ENCODE measurements around the gene CAPG.
"Not testable (repeated sequence)": the region's sequence is repeated elsewhere in the genome, so short reads cannot be mapped to it uniquely, and the experiment has no call there.

Gene CAPG

GRCh38 chr2:85385746-85386145 is 24.4 kb downstream of the CAPG start:
- Histone ChIP-seq H3K4me3 (ENCODE audit: low read length) (no peak overlapping the region), H3K36me3 (ENCODE audit: control insufficient read depth, low read depth, low read length) (no peaks in the 10 kb centered on the region), H3K4me1 (ENCODE audit: control insufficient read depth, low read depth, low read length) (peaks cover 8% of the 10 kb centered on the region), H3K9me3 (ENCODE audit: control insufficient read depth, low read depth, low read length) (no peaks in the 10 kb centered on the region), H3K9ac (ENCODE audit: low read length) (no peak overlapping the region), H3K27ac (ENCODE audit: low read length) (no peak overlapping the region), H3K27me3 (ENCODE audit: control insufficient read depth, insufficient read depth, low read length) (no peaks in the 10 kb centered on the region)

DNA sequence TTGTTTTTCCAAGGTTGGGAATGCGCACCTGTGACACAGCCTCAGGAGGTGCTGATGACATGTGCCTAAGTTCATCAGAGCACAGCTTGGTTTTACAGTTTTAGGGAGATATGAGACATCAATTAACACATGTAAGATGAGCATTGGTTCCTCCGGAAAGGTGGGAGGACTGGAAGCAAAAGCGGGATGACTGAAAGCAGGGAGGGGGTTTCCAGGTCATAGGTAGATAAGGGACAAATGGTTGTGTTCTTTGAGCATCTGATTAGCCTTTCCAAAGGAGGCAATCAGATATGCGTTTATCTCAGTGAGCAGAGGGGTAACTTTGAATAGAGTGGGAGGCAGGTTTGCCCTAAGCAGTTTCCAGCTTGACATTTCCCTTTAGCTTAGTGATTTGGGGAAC is 26.3 kb downstream of the CAPG start:
- no peaks in the 10 kb centered on the region for H3K36me3 ChIP-seq (ENCODE audit: control insufficient read depth, low read depth, low read length)
- peaks cover 8% of the 10 kb centered on the region for H3K4me1 ChIP-seq (ENCODE audit: control insufficient read depth, low read depth, low read length)
- no peak overlapping the region for H3K4me3 ChIP-seq (ENCODE audit: low read length)
- no peaks in the 10 kb centered on the region for H3K27me3 ChIP-seq (ENCODE audit: control insufficient read depth, insufficient read depth, low read length)
- no peak overlapping the region for H3K9ac ChIP-seq (ENCODE audit: low read length)
- no peaks in the 10 kb centered on the region for H3K9me3 ChIP-seq (ENCODE audit: control insufficient read depth, low read depth, low read length)
- no peak overlapping the region for H3K27ac ChIP-seq (ENCODE audit: low read length)

DNA sequence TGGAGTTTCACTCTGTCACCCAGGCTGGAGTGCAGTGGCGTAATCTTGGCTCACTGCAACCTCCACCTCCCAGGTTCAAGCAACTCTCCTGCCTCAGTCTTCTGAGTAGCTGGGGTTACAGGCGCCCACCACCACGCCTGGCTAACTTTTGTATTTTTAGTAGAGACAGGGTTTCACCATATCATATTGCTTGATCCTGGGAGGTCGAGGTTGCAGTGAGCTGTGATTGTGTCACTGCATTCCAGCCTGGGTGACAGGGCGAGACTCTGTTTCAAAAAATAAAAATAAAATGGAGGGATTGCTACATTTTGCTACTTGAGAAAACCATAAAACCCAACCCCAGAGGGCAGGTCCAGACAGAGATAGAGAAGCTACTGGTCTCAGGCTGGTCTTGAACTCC is 27.0 kb downstream of the CAPG start:
- not testable (repeated sequence) for H3K36me3 ChIP-seq (ENCODE audit: control insufficient read depth, low read depth, low read length); H3K9ac ChIP-seq (ENCODE audit: low read length); H3K4me3 ChIP-seq (ENCODE audit: low read length); H3K27ac ChIP-seq (ENCODE audit: low read length); H3K27me3 ChIP-seq (ENCODE audit: control insufficient read depth, insufficient read depth, low read length); H3K4me1 ChIP-seq (ENCODE audit: control insufficient read depth, low read depth, low read length); H3K9me3 ChIP-seq (ENCODE audit: control insufficient read depth, low read depth, low read length)

DNA sequence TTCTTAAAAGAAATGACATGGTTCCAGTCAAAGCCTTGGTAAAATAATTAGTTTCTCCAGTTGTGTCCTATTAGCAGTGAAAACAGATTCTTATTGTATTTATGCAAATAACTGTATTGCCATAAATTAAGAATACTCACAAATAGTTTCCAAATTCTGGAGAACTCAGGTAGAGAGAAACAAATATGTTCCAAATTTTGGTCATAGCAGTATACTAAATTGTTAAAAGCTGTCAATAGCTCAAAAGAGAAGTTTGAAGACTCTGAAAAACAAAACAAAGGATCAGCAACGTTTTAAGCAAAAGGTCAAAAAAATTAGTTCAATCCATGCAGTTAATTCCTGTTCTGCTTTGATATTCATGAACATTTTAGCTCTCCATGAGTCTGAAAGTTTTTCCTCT is 30.1 kb downstream of the CAPG start:
- H3K9me3 ChIP-seq (ENCODE audit: control insufficient read depth, low read depth, low read length) = no peaks in the 10 kb centered on the region
- peaks cover 3% of the 10 kb centered on the region for H3K36me3 ChIP-seq (ENCODE audit: control insufficient read depth, low read depth, low read length)

GRCh38 chr2:85378257-85378656 is 31.9 kb downstream of the CAPG start:
- Histone ChIP-seq H3K36me3 (ENCODE audit: control insufficient read depth, low read depth, low read length) (peaks cover 3% of the 10 kb centered on the region), H3K27ac (ENCODE audit: low read length) (no peak overlapping the region), H3K9ac (ENCODE audit: low read length) (no peak overlapping the region), H3K4me1 (ENCODE audit: control insufficient read depth, low read depth, low read length) (no peaks in the 10 kb centered on the region), H3K9me3 (ENCODE audit: control insufficient read depth, low read depth, low read length) (no peaks in the 10 kb centered on the region), H3K27me3 (ENCODE audit: control insufficient read depth, insufficient read depth, low read length) (no peaks in the 10 kb centered on the region), H3K4me3 (ENCODE audit: low read length) (no peak overlapping the region)

More for the DNA sequence above, 30.1 kb downstream of the CAPG start:
- H3K4me1 ChIP-seq (ENCODE audit: control insufficient read depth, low read depth, low read length) = peaks cover 3% of the 10 kb centered on the region
- H3K27me3 ChIP-seq (ENCODE audit: control insufficient read depth, insufficient read depth, low read length) = no peaks in the 10 kb centered on the region
- H3K4me3 ChIP-seq (ENCODE audit: low read length) = no peak overlapping the region
- no peak overlapping the region for H3K9ac ChIP-seq (ENCODE audit: low read length)
- H3K27ac ChIP-seq (ENCODE audit: low read length) = no peak overlapping the region

DNA sequence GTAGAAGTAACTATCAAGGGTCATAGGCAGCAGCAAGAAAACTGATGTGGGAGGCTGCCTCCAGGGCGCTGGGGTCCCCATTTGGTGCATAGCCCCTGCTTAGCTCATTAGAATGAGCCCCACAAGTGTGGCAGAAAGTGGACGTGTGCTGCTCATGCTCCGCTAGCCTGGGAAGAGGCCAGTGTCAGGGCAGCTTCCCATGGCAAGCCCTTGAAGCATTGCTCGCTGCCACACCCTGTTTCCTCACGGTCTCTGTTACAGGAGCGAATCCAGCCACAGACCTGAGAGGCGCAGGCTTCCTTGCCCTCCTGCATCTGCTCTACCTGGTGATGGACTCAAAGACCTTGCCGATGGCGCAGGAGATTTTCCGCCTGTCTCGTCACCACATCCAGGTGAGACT is 33.1 kb downstream of the CAPG start:
- Histone ChIP-seq H3K9me3 (ENCODE audit: control insufficient read depth, low read depth, low read length) (no peaks in the 10 kb centered on the region), H3K27ac (ENCODE audit: low read length) (no peak overlapping the region), H3K4me3 (ENCODE audit: low read length) (no peak overlapping the region), H3K27me3 (ENCODE audit: control insufficient read depth, insufficient read depth, low read length) (no peaks in the 10 kb centered on the region), H3K4me1 (ENCODE audit: control insufficient read depth, low read depth, low read length) (no peaks in the 10 kb centered on the region), H3K36me3 (ENCODE audit: control insufficient read depth, low read depth, low read length) (peaks cover 3% of the 10 kb centered on the region), H3K9ac (ENCODE audit: low read length) (no peak overlapping the region)

DNA sequence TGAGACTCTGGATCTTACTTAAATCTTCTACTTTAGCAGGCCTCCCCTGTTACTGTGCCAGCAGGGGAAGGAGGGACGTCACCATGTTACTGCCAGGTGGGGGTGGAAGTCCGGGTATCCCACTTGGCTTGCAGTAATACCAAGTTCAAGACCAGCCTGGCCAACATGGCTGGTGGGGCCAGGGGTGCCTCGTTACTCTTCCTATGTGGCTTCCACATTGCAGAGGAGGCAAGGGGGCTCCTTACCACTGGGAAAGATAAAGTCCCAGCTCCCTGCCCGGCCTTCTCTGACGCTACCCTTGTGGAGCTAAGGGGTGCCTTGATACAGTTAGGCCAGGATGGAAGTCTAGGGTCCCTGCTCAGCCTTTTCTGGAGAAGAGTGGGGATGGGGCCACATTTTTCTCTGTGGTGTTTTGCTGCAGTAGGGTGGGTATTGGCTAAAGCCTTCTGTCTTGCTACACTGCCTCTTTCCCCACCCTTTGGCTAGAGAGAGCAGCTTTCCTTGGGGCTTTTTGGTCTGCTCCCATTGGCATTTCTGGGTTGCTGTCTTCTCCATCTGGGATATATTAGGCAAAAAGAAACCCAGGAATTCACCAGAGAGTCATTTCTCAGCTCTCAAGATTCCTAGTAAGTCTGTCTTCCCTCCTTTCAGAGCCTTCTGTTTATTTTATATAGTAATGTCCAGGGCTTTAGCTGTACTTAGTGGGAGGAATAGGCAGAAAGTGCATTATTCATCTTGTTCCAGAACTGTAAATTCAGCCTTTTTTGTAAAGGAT is 33.7 kb downstream of the CAPG start:
- Histone ChIP-seq H3K27ac (ENCODE audit: low read length) (no peak overlapping the region), H3K4me1 (ENCODE audit: control insufficient read depth, low read depth, low read length) (no peaks in the 10 kb centered on the region), H3K4me3 (ENCODE audit: low read length) (no peak overlapping the region), H3K9ac (ENCODE audit: low read length) (no peak overlapping the region), H3K36me3 (ENCODE audit: control insufficient read depth, low read depth, low read length) (peaks cover 3% of the 10 kb centered on the region), H3K9me3 (ENCODE audit: control insufficient read depth, low read depth, low read length) (no peaks in the 10 kb centered on the region), H3K27me3 (ENCODE audit: control insufficient read depth, insufficient read depth, low read length) (no peaks in the 10 kb centered on the region)

DNA sequence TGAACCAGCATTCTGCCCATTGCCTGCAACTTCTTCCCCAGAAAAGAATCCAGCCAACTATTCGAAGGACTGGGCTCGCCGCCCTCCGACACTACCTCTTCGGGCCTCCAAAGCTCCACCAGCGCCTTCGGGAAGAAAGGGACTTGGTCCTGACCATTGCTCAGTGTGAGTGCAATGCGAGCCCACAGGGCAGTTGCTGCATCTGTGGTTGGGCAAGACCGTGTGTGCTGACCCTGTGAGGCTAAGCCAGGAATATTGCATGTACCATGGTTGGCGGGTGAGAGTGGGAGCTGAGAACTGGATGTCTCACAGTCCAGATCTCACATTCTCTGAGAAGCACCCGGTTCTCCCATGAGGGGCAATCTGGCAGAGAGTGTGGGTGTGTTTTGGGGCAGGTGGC is 39.1 kb downstream of the CAPG start:
- Histone ChIP-seq H3K4me1 (ENCODE audit: control insufficient read depth, low read depth, low read length) (no peaks in the 10 kb centered on the region), H3K4me3 (ENCODE audit: low read length) (no peak overlapping the region), H3K9ac (ENCODE audit: low read length) (no peak overlapping the region), H3K36me3 (ENCODE audit: control insufficient read depth, low read depth, low read length) (no peaks in the 10 kb centered on the region), H3K27ac (ENCODE audit: low read length) (no peak overlapping the region), H3K9me3 (ENCODE audit: control insufficient read depth, low read depth, low read length) (no peaks in the 10 kb centered on the region), H3K27me3 (ENCODE audit: control insufficient read depth, insufficient read depth, low read length) (no peaks in the 10 kb centered on the region)

- no peaks in the 10 kb centered on the region for H3K27me3 ChIP-seq (ENCODE audit: control insufficient read depth, insufficient read depth, low read length)
- H3K9me3 ChIP-seq (ENCODE audit: control insufficient read depth, low read depth, low read length) = no peaks in the 10 kb centered on the region
- H3K27ac ChIP-seq (ENCODE audit: low read length) = no peak overlapping the region
- no peaks in the 10 kb centered on the region for H3K4me1 ChIP-seq (ENCODE audit: control insufficient read depth, low read depth, low read length)
- H3K4me3 ChIP-seq (ENCODE audit: low read length) = no peak overlapping the region
- no peak overlapping the region for H3K9ac ChIP-seq (ENCODE audit: low read length)
- H3K36me3 ChIP-seq (ENCODE audit: control insufficient read depth, low read depth, low read length) = no peaks in the 10 kb centered on the region
These were observed 40.7 kb downstream of the CAPG start for GRCh38 chr2:85369500-85369899.

DNA sequence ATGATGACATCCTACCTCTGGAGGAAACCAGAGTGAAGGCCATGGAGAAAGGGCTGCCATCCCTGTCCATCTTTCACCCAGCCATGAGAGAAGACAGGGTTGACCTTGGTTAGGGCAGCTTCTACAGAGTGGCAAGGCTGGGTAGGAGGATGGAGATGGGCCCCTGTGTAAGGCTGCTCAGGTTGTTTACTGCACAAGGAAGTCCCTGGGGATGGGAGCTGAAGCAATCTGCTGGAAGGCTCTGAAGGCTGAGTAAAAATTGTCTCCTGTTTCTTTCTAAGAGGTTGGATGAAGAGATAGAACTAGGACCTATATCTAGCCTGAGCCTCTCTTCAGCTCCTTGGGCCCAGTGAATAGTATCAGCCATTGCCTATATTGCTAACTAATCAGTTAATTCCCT is 41.2 kb downstream of the CAPG start:
- H3K36me3 ChIP-seq (ENCODE audit: control insufficient read depth, low read depth, low read length) = no peaks in the 10 kb centered on the region
- H3K27ac ChIP-seq (ENCODE audit: low read length) = no peak overlapping the region
- no peak overlapping the region for H3K9ac ChIP-seq (ENCODE audit: low read length)
- H3K27me3 ChIP-seq (ENCODE audit: control insufficient read depth, insufficient read depth, low read length) = no peaks in the 10 kb centered on the region
- no peak overlapping the region for H3K4me3 ChIP-seq (ENCODE audit: low read length)
- no peaks in the 10 kb centered on the region for H3K9me3 ChIP-seq (ENCODE audit: control insufficient read depth, low read depth, low read length)
- H3K4me1 ChIP-seq (ENCODE audit: control insufficient read depth, low read depth, low read length) = no peaks in the 10 kb centered on the region

GRCh38 chr2:85367180-85367579 is 43.0 kb downstream of the CAPG start:
- Histone ChIP-seq H3K36me3 (ENCODE audit: control insufficient read depth, low read depth, low read length) (no peaks in the 10 kb centered on the region), H3K4me1 (ENCODE audit: control insufficient read depth, low read depth, low read length) (no peaks in the 10 kb centered on the region), H3K9ac (ENCODE audit: low read length) (no peak overlapping the region)

DNA sequence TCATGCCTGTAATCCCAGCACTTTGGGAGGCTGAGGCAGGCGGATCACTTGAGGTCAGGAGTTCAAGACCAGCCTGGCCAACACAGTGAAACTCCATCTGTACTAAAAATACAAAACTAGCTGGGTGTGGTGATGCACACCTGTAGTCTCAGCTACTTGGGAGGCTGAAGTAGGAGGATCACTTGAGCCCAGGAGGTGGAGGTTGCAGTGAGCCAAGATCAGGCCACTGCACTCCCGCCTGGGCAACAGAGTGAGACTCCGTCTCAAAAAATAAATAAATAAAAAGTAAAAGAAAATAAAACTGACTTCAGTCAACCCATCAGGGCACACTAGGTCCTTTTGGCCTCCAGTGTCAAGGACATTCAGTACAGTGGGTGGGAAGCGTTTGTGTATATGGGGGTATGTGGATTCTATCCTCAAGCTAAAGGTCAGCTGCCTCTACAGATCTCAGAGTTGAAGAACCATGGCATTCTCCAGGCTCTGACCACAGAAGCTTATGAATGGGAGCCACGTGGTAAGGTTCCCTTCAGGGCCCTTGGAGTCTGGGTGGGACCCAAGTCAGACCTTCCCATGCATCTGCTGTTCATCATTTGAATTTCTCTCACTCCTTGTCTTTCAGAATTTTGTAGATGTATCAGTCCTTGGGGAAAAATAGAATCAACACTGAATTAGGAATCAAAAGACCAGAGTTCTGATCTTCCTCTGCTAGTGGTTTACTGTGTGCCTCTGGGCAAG is 47.3 kb downstream of the CAPG start:
- H3K36me3 ChIP-seq (ENCODE audit: control insufficient read depth, low read depth, low read length); H3K4me3 ChIP-seq (ENCODE audit: low read length); H3K9ac ChIP-seq (ENCODE audit: low read length); H3K27ac ChIP-seq (ENCODE audit: low read length); H3K4me1 ChIP-seq (ENCODE audit: control insufficient read depth, low read depth, low read length); H3K27me3 ChIP-seq (ENCODE audit: control insufficient read depth, insufficient read depth, low read length); H3K9me3 ChIP-seq (ENCODE audit: control insufficient read depth, low read depth, low read length): not testable (repeated sequence)

More at GRCh38 chr2:85367180-85367579, 43.0 kb downstream of the CAPG start:
- Histone ChIP-seq H3K27me3 (ENCODE audit: control insufficient read depth, insufficient read depth, low read length) (no peaks in the 10 kb centered on the region), H3K9me3 (ENCODE audit: control insufficient read depth, low read depth, low read length) (no peaks in the 10 kb centered on the region), H3K27ac (ENCODE audit: low read length) (no peak overlapping the region), H3K4me3 (ENCODE audit: low read length) (no peak overlapping the region)
